GM18951 (cell line): ENCODE measurements around the gene CSTB.

Experiments used
- POLR2A ChIP-seq: IDR thresholded peaks from 4 replicates; pipeline ENCODE4 v1.6.1; 2011; ENCODE audit warnings: mild to moderate bottlenecking; ENCODE audit not compliant: insufficient read length, insufficient read depth; ENCODE audit errors: extremely low read depth
- in situ Hi-C: fragments of 300-500 bp; cut with MboI; formaldehyde crosslinking; loops from one replicate; pipeline ENCODE4 v1.12.0; 2022; ENCODE audit warnings: low sequenced_read_pairs, mixed read lengths, inconsistent platforms; ENCODE audit not compliant: unreplicated experiment

The CSTB gene

DNA sequence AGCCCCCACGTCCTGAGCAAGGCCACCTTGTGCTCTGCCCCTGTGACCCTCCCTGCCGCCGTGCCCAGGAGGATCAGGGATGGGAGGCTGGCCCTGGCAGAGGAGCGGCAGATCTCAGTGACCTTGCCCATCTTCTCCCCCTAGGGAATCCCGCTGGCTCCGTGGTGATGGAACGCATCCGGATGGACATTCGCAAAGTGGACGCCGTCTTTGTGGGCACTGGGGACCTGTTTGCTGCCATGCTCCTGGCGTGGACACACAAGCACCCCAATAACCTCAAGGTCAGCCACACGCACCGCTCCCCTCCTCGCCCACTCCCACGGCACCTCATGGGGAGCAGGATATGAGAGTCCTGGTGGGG is 22.7 kb downstream of the CSTB start:
- in situ Hi-C loops: no loop called here
- TF ChIP-seq POLR2A: no peak

DNA sequence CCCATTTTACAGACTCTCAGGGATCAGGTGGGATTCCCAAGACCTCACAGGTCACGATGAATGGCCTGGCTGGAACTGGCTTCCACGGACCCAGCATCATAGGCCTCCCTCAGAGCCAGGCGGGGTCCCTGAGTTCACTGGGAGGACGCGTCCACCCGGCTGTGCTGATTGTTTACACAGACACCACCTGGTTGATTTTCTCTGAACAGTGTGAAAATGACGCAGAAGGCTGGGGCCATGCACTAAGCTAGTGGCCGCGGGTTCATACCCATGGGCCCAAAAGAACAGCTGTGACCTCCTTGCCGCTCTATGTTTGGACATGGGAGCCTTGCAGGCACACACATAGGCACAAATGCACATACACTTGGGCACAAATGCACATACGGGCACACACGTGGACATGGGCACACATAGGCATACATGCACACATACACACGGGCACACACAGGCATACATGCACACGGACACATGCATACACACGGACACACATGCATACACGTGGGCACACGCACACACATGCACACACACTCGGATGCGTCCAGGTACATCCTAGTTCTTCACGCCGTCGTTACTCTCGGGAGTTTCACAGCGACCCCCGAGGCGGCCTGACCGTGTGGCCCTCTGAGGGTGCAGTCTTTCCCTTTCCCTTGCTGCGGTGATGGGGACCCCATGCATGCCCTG is 23.2 kb downstream of the CSTB start:
- in situ Hi-C loops: no loop called here
- no peak for TF ChIP-seq POLR2A

DNA sequence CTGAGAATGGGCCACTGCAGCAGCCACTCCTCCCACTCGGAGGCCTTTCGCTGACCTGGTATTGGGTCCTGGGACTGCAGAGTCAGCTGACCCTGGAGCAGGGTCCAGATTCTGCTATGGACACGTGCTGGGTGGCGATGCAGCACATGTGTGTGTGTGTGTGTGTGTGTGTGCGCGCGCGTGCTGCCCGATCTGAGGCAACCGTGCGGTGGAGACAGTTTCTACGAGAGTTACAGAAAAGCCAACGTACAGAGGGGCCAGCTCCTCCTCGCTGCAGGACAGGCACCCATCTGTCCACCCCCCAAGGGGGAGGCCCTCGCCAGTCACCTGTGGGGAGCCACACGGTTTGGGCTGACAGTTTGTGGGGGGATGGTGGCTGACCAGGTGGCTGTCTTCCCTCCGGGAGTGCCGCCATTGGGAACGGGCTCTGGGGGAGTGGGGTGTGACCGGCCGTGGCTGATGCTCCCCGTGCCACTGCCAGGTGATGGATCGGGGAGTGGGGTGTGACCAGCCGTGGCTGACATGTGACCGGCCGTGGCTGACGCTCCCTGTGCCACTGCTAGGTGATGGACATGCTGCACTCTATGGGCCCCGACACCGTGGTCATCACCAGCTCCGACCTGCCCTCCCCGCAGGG is 24.0 kb downstream of the CSTB start:
- in situ Hi-C loops: no loop called here
- TF ChIP-seq POLR2A: no peak

DNA sequence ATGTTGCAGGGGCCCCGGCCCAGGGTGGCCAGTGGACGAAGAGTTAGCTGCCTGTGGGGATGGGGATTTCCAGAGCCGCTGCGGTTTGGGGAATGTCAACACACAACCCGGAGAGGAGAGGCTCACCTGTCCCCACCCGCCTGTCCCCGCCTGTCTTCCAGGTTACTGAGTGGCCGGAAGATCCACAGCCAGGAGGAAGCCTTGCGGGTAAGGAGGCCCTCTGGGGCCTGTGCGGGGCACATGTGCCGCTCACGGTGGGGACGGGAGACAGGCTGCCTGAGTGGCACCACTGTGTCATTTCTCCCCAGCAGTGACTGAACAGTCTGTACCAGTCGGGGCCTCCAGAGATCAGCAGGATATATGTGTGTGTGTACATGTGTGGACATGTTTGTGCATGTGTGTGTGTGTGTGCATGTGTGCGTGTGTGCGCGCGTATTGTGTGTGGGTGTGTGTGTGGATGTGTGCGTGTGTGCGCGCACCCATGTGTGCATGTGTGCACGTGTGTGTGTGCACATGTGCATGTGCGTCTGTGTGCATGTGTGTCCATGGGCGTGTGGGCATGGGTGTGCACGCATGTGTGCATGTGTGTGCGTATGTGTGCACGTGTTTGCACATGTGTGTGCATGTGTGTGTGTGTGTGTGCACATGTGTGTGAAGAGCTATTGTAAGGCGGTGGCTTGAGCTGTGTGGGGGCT is 25.6 kb downstream of the CSTB start:
- no peak for TF ChIP-seq POLR2A
- in situ Hi-C loops: no loop called here

DNA sequence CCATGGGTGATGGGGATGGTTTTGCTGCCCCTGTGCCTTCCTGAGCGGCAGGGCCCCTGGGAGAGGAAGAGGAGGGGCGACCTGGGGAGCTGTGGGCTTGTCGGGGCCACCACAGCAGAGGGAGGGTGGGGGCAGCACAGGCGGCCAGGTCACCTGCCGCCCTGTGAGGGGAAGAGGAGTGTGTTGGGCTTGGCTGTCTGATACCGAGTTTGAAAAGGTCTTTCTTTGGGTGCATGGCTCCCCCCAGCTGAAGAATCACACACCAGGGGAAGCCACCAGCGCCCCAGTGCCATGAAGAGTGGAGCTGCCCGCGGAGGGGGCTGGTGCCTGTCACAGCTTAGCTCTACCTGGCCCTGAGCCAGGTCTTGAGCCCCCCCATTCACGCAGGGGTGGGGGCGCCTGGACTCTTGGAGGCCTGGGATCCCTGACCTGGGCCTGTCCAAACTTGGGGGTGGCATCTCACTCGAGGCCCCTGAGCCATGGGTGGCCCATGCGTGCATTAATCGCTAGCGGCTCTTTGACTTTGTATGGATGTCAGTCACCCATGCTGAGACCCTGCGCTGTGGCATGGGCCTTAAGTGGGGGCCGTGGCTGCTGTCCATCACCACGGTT is 26.4 kb downstream of the CSTB start:
- in situ Hi-C loops: no loop called here
- TF ChIP-seq POLR2A: no peak

DNA sequence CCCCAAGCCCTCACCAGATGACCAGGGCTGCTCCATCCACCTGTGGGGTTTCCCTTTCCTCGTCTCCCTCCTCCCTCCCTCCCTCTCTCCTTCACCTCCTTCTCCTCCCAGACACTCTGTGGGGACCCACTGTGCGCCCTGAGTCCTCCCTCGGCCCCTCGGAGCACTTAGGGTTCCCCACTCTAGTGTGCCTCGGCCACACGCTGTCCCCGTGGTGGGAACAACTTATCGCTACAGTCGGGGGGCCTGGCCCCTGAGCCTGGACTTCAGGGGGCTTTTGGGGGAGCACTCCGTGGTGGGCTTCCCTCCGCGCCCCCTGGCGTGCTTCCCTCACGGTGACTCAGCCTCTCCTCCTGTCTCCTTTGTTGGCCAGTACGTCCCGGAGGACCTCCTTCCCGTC is 27.5 kb downstream of the CSTB start:
- TF ChIP-seq POLR2A: no peak
- in situ Hi-C loops: no loop called here

DNA sequence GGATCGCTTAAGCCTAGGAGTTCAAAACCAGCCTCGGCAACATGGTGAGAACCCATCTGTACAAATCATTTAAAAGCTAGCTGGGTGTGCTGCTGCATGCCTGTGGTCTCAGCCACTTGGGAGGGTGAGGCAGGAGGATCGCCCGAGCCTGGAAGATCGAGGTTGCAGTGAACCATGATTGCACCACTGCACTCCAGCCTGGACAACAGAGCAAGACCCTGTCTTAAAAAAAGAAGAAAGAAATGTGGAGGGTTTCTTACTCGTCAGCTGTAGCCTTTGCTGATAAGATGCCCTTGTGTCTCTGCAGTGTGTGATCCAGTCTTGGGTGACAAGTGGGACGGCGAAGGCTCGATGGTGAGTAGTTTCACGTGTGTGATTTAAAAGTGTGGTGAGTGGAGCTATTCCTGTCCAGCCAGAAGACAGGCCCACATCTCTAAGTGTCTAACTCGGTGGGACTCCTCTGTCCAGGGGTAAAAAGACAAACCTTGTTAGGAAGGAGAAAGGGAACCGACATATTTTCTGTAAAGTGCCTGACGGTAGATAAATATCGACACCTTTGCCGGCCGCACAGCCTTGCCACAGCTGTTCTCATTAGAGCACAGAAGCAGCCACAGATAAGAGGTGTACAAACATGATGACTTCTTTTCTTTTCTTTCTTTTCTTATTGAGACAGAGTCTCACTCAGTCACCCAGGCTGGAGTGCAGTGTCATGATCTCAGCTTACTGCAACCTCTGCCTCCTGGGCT is 30.2 kb downstream of the CSTB start:
- no peak for TF ChIP-seq POLR2A
- in situ Hi-C loops: no loop called here

DNA sequence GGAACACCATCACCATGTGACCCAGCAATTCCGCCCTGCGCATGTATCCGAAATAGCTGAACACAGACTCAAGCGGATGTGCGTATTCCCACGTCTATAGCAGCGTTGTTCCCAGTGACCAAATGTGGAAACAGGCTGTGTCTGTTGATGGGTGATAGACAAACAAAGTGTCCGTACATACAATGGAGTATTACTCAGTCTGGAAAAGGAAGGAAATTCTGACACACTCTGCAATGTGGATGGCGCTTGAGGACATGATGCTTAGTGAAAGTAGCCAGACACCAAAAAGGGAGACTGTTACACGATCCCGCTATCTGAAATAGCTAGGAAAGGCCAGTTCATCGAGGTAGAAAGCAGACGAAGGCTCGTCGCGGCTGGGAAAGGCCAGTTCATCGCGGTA is 31.4 kb downstream of the CSTB start:
- TF ChIP-seq POLR2A: no peak
- in situ Hi-C loops: no loop called here

DNA sequence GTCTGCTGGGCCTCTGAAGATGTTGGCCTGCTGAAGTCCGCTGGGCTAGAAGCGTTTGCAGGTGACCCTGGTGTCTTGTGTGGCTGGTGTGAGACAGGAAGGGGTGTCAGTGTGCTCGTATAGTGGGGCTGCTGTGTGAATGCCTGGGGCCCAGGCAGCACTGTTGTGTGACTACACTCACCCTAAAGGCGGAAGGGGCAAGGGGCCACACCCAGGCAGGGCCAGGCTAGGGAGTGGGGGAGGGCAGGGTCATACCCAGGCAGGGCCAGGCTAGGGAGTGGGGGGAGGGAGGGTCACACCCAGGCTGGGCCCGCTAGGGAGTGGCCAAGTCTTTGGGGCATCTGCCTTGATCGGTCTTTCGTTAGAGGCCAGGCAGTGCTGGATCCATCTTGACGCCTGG is 32.2 kb downstream of the CSTB start:
- no peak for TF ChIP-seq POLR2A
- in situ Hi-C loops: no loop called here

DNA sequence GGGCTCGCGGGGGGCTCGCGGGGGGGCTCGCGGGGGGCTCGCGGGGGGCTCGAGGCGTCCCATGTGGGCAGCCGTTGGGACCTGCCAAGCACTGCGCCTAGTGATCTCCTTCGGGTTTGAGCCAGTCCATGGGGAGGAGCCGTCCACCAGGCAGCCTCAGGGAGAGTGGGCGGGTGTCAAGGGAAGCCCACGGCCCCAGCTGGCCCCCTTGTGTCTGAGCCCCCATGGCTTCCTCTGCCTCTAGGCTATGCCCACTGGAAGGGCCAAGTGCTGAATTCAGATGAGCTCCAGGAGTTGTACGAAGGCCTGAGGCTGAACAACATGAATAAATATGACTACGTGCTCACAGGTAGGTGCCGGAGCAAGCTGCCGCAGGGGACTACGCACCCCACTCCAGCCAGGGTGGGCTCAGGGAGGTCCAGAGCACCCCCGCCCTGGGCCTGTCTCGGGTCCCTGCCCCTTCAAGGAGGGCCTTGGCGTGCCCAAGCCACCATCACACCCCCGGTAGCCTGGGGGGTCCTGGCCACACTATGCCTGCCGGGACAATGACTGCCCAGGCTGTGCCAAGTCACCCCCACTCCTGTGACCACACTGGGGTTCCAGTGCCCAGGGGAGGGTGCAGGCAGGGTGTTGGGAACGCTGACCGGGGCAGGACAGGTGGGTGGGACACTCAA is 34.5 kb downstream of the CSTB start:
- in situ Hi-C loops: no loop called here
- no peak for TF ChIP-seq POLR2A

DNA sequence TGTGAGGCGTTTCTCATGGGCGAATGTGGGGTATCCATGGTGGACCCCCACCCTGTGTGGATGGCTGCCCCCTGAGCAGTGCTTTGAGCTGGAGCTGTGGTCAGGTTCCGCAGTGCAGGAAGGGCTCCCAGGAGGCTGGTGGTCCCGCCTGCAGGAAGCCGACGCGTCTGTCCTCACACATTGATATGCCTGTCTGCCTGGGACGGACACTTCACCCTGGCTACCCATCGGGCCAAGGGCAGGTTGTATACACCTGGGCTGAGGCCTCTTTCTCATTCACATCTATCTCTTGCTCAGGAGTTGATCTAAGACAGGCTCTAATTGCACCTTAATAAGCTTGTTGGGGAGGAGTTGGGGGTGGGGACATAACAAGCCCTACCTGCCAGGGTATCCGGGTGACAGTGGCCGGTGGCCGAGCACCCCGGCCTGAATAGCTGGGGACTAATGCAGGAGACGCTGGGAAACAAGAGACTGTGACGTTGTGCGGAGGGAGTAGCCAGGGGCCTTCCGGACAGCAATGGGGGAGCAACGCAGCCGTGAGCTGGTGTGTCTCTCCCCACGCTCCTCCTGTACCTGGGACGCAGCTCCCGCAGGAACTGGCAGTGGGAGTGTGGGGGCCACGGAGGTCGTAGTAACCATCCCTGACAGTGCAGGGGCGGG is 35.5 kb downstream of the CSTB start:
- TF ChIP-seq POLR2A: no peak

DNA sequence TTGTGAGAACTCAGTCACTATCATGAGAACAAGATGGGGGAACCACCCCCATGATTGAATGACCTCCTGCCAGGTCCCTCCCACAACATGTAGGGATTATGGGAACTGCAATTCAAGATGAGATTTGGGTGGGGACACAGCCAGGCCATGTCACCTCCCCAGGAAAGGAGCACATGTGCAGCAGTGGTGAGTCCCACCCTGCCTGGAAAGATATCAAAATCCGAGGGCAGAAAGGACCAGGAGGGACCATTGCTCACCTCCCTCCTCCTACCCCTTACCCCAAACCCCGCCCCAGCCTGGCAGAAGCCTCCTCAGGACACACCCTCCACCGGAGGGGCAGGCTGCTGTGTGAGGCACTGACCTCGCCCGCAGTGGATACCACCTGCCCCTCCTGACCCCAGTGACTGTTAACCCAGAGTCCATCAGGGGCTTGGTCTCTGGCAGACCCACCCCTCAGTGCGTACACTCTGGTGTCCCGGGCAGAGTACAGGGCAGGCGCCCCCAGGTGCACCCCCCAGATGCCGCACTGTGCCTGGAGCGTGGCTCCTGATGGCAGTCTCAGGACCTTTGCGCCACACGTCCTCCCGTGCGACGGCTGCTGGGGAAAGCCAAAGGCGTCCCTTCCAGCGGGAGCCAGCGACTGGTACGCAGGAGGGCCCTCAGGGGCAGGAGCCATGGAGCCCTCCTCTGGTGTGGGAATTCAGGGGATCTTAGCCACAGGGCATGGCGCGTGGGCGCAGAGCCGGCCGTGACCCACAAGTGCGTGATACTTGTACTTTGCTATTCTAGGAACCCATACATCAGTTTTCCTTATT is 36.3 kb downstream of the CSTB start:
- TF ChIP-seq POLR2A: no peak
- in situ Hi-C loops: no loop called here

More for the DNA sequence above, 35.5 kb downstream of the CSTB start:
- in situ Hi-C loops: no loop called here
